Measurements from ENCODE around the gene KIAA1755.
"Not testable (repeated sequence)": the region's sequence is repeated elsewhere in the genome, so short reads cannot be mapped to it uniquely, and the experiment has no call there.

Gene KIAA1755

GRCh38 chr20:38296433-38296832, 35.9 kb upstream of the KIAA1755 start:
- Mint-ChIP-seq H3K4me3 (no peak overlapping the region), H3K27ac (no peak overlapping the region), H3K9me3 (ENCODE audit: low read depth) (no peaks in the 10 kb centered on the region), H3K36me3 (no peaks in the 10 kb centered on the region), H3K27me3 (peaks cover 12% of the 10 kb centered on the region), H3K4me1 (ENCODE audit: low read depth) (no peaks in the 10 kb centered on the region)

- Mint-ChIP-seq H3K27ac (no peak overlapping the region), H3K27me3 (peaks cover 10% of the 10 kb centered on the region), H3K9me3 (ENCODE audit: low read depth) (no peaks in the 10 kb centered on the region), H3K4me3 (no peak overlapping the region), H3K36me3 (no peaks in the 10 kb centered on the region), H3K4me1 (ENCODE audit: low read depth) (no peaks in the 10 kb centered on the region)
Observed at GRCh38 chr20:38295811-38296210, 35.3 kb upstream of the KIAA1755 start.

GRCh38 chr20:38294076-38294591, 33.6 kb upstream of the KIAA1755 start:
- no peaks in the 10 kb centered on the region for H3K36me3 Mint-ChIP-seq
- no peak overlapping the region for H3K4me3 Mint-ChIP-seq
- H3K27ac Mint-ChIP-seq = no peak overlapping the region
- no peaks in the 10 kb centered on the region for H3K9me3 Mint-ChIP-seq (ENCODE audit: low read depth)
- H3K27me3 Mint-ChIP-seq = peaks cover 13% of the 10 kb centered on the region
- H3K4me1 Mint-ChIP-seq (ENCODE audit: low read depth) = no peaks in the 10 kb centered on the region

GRCh38 chr20:38293491-38294065, 33.0 kb upstream of the KIAA1755 start:
- H3K4me3 Mint-ChIP-seq = no peak overlapping the region
- no peaks in the 10 kb centered on the region for H3K36me3 Mint-ChIP-seq
- no peaks in the 10 kb centered on the region for H3K9me3 Mint-ChIP-seq (ENCODE audit: low read depth)
- H3K27me3 Mint-ChIP-seq = peaks cover 13% of the 10 kb centered on the region
- no peaks in the 10 kb centered on the region for H3K4me1 Mint-ChIP-seq (ENCODE audit: low read depth)
- no peak overlapping the region for H3K27ac Mint-ChIP-seq

GRCh38 chr20:38291966-38292365, 31.4 kb upstream of the KIAA1755 start:
- no peaks in the 10 kb centered on the region for H3K36me3 Mint-ChIP-seq
- H3K4me1 Mint-ChIP-seq (ENCODE audit: low read depth) = peaks cover 1% of the 10 kb centered on the region
- no peak overlapping the region for H3K27ac Mint-ChIP-seq
- peaks cover 13% of the 10 kb centered on the region for H3K27me3 Mint-ChIP-seq
- no peaks in the 10 kb centered on the region for H3K9me3 Mint-ChIP-seq (ENCODE audit: low read depth)
- no peak overlapping the region for H3K4me3 Mint-ChIP-seq

GRCh38 chr20:38290829-38291814, 30.6 kb upstream of the KIAA1755 start:
- peaks cover 16% of the 10 kb centered on the region for H3K27me3 Mint-ChIP-seq
- H3K27ac Mint-ChIP-seq = no peak overlapping the region
- peaks cover 1% of the 10 kb centered on the region for H3K4me1 Mint-ChIP-seq (ENCODE audit: low read depth)
- H3K9me3 Mint-ChIP-seq (ENCODE audit: low read depth) = no peaks in the 10 kb centered on the region
- no peak overlapping the region for H3K4me3 Mint-ChIP-seq
- H3K36me3 Mint-ChIP-seq = no peaks in the 10 kb centered on the region

GRCh38 chr20:38286586-38287531, 26.3 kb upstream of the KIAA1755 start:
- Mint-ChIP-seq H3K36me3 (no peaks in the 10 kb centered on the region), H3K4me1 (ENCODE audit: low read depth) (peaks cover 1% of the 10 kb centered on the region), H3K4me3 (no peak overlapping the region), H3K9me3 (ENCODE audit: low read depth) (no peaks in the 10 kb centered on the region), H3K27me3 (peaks cover 7% of the 10 kb centered on the region), H3K27ac (no peak overlapping the region)

- Mint-ChIP-seq H3K4me3 (no peak overlapping the region), H3K27ac (no peak overlapping the region), H3K36me3 (no peaks in the 10 kb centered on the region), H3K4me1 (ENCODE audit: low read depth) (peaks cover 1% of the 10 kb centered on the region), H3K27me3 (peaks cover 2% of the 10 kb centered on the region), H3K9me3 (ENCODE audit: low read depth) (no peaks in the 10 kb centered on the region)
Observed at GRCh38 chr20:38284893-38285444, 24.4 kb upstream of the KIAA1755 start.

- not testable (repeated sequence) for H3K4me1 Mint-ChIP-seq (ENCODE audit: low read depth); H3K4me3 Mint-ChIP-seq; H3K36me3 Mint-ChIP-seq; H3K27me3 Mint-ChIP-seq; H3K9me3 Mint-ChIP-seq (ENCODE audit: low read depth); H3K27ac Mint-ChIP-seq
Observed at GRCh38 chr20:38284066-38284650, 23.6 kb upstream of the KIAA1755 start.

- no peak overlapping the region for H3K27ac Mint-ChIP-seq
- H3K36me3 Mint-ChIP-seq = no peaks in the 10 kb centered on the region
- no peak overlapping the region for H3K4me3 Mint-ChIP-seq
- peaks cover 2% of the 10 kb centered on the region for H3K27me3 Mint-ChIP-seq
- H3K4me1 Mint-ChIP-seq (ENCODE audit: low read depth) = peaks cover 1% of the 10 kb centered on the region
- no peaks in the 10 kb centered on the region for H3K9me3 Mint-ChIP-seq (ENCODE audit: low read depth)
Observed at GRCh38 chr20:38283236-38283635, 22.7 kb upstream of the KIAA1755 start.

- H3K36me3 Mint-ChIP-seq; H3K4me1 Mint-ChIP-seq (ENCODE audit: low read depth); H3K27ac Mint-ChIP-seq; H3K9me3 Mint-ChIP-seq (ENCODE audit: low read depth); H3K27me3 Mint-ChIP-seq; H3K4me3 Mint-ChIP-seq: not testable (repeated sequence)
Observed at GRCh38 chr20:38281176-38281915, 20.8 kb upstream of the KIAA1755 start.

GRCh38 chr20:38278763-38279162, 18.2 kb upstream of the KIAA1755 start:
- Mint-ChIP-seq H3K4me1 (ENCODE audit: low read depth) (no peaks in the 10 kb centered on the region), H3K27me3 (no peaks in the 10 kb centered on the region), H3K9me3 (ENCODE audit: low read depth) (no peaks in the 10 kb centered on the region), H3K4me3 (no peak overlapping the region), H3K27ac (no peak overlapping the region), H3K36me3 (no peaks in the 10 kb centered on the region)

GRCh38 chr20:38278131-38278530, 17.6 kb upstream of the KIAA1755 start:
- H3K27ac Mint-ChIP-seq = no peak overlapping the region
- H3K4me1 Mint-ChIP-seq (ENCODE audit: low read depth) = no peaks in the 10 kb centered on the region
- no peak overlapping the region for H3K4me3 Mint-ChIP-seq
- H3K9me3 Mint-ChIP-seq (ENCODE audit: low read depth) = no peaks in the 10 kb centered on the region
- H3K36me3 Mint-ChIP-seq = no peaks in the 10 kb centered on the region
- H3K27me3 Mint-ChIP-seq = no peaks in the 10 kb centered on the region

- no peaks in the 10 kb centered on the region for H3K4me1 Mint-ChIP-seq (ENCODE audit: low read depth)
- H3K36me3 Mint-ChIP-seq = no peaks in the 10 kb centered on the region
- H3K27ac Mint-ChIP-seq = no peak overlapping the region
- no peak overlapping the region for H3K4me3 Mint-ChIP-seq
- no peaks in the 10 kb centered on the region for H3K27me3 Mint-ChIP-seq
- no peaks in the 10 kb centered on the region for H3K9me3 Mint-ChIP-seq (ENCODE audit: low read depth)
Observed at GRCh38 chr20:38277691-38278090, 17.2 kb upstream of the KIAA1755 start.
